Measurements from ENCODE around the gene LILRB5.

LILRB5 gene

GRCh38 chr19:54262066-54262465, 5.0 kb upstream of the LILRB5 start:
- DNase-seq: no peak
- no peak for TF ChIP-seq CTCF (IDR thresholded peaks at IDR 0.05; ENCODE audit: low read depth, low read length, missing control alignments)
- Histone ChIP-seq H3K36me3 (replicated peaks) (no peaks in the 10 kb centered on the region), H3K27ac (no peak overlapping the region), H3K4me3 (ENCODE audit: low read depth, low read length) (no peak overlapping the region), H3K27me3 (replicated peaks) (peaks cover 6% of the 10 kb centered on the region)
- in situ Hi-C loops (cut with HindIII; ENCODE audit: low pct_ligation_motif_present, low sequenced_read_pairs): no loop called here

GRCh38 chr19:54256250-54257115, 590 bp downstream of the LILRB5 start:
- Histone ChIP-seq H3K36me3 (replicated peaks) (no peaks in the 10 kb centered on the region), H3K27me3 (replicated peaks) (peaks cover 12% of the 10 kb centered on the region), H3K27ac (no peak overlapping the region), H3K4me3 (ENCODE audit: low read depth, low read length) (no peak overlapping the region)
- DNase-seq: no peak
- in situ Hi-C loops (cut with HindIII; ENCODE audit: low pct_ligation_motif_present, low sequenced_read_pairs): no loop called here
- no peak for TF ChIP-seq CTCF (IDR thresholded peaks at IDR 0.05; ENCODE audit: low read depth, low read length, missing control alignments)

GRCh38 chr19:54255105-54255775, 1.8 kb downstream of the LILRB5 start:
- in situ Hi-C loops (cut with HindIII; ENCODE audit: low pct_ligation_motif_present, low sequenced_read_pairs): no loop called here
- TF ChIP-seq CTCF (IDR thresholded peaks at IDR 0.05; ENCODE audit: low read depth, low read length, missing control alignments): no peak
- peaks cover 12% of the 10 kb centered on the region for H3K27me3 ChIP-seq (replicated peaks)
- H3K4me3 ChIP-seq (ENCODE audit: low read depth, low read length): no peak overlapping the region
- no peaks in the 10 kb centered on the region for H3K36me3 ChIP-seq (replicated peaks)
- no peak for DNase-seq
- H3K27ac ChIP-seq: no peak overlapping the region

GRCh38 chr19:54254195-54254906, 2.7 kb downstream of the LILRB5 start:
- DNase-seq: no peak
- no peaks in the 10 kb centered on the region for H3K36me3 ChIP-seq (replicated peaks)
- no peak overlapping the region for H3K27ac ChIP-seq
- peaks cover 12% of the 10 kb centered on the region for H3K27me3 ChIP-seq (replicated peaks)
- TF ChIP-seq CTCF (IDR thresholded peaks at IDR 0.05; ENCODE audit: low read depth, low read length, missing control alignments): no peak
- in situ Hi-C loops (cut with HindIII; ENCODE audit: low pct_ligation_motif_present, low sequenced_read_pairs): no loop called here
- H3K4me3 ChIP-seq (ENCODE audit: low read depth, low read length): no peak overlapping the region

GRCh38 chr19:54253331-54254194, 3.5 kb downstream of the LILRB5 start:
- no peaks in the 10 kb centered on the region for H3K36me3 ChIP-seq (replicated peaks)
- no peak overlapping the region for H3K27ac ChIP-seq
- H3K4me3 ChIP-seq (ENCODE audit: low read depth, low read length): no peak overlapping the region
- TF ChIP-seq CTCF (IDR thresholded peaks at IDR 0.05; ENCODE audit: low read depth, low read length, missing control alignments): no peak
- in situ Hi-C loops (cut with HindIII; ENCODE audit: low pct_ligation_motif_present, low sequenced_read_pairs): no loop called here
- peaks cover 12% of the 10 kb centered on the region for H3K27me3 ChIP-seq (replicated peaks)
- no peak for DNase-seq
